SK-N-SH treated with all-trans-retinoic acid at 6 μM for 48 hours (cell line): ENCODE results near the gene NOXO1.

Experiments
- ATAC-seq: fragments of 200-7000 bp; cut with Tn5 transposase; 3 replicates; pipeline ENCODE4 v1.9.1; 2020; ENCODE audit warnings: mild to moderate bottlenecking, moderate library complexity
- BACH2 ChIP-seq: fragments of 250-450 bp; sonication (Bioruptor Pico); IDR thresholded peaks from 2 replicates; pipeline ENCODE4 v1.9.0; 2021; ENCODE audit warnings: mild to moderate bottlenecking, borderline replicate concordance
- CSDC2 ChIP-seq: fragments of 250-450 bp; sonication (Bioruptor Pico); IDR thresholded peaks from 2 replicates; pipeline ENCODE4 v1.5.0; 2020; ENCODE audit warnings: mild to moderate bottlenecking, moderate library complexity
- CSRNP3 ChIP-seq: fragments of 250-450 bp; sonication (Bioruptor Pico); IDR thresholded peaks from 2 replicates; pipeline ENCODE4 v1.5.1; 2021; ENCODE audit warnings: mild to moderate bottlenecking, moderate library complexity
- ESRRG ChIP-seq: fragments of 250-450 bp; sonication (Bioruptor Pico); IDR thresholded peaks from 2 replicates; pipeline ENCODE4 v1.6.1; 2021; ENCODE audit warnings: mild to moderate bottlenecking
- GLIS3 ChIP-seq: fragments of 250-450 bp; sonication (Bioruptor Pico); IDR thresholded peaks from 2 replicates; pipeline ENCODE4 v1.5.0; 2020; ENCODE audit warnings: mild to moderate bottlenecking, moderate library complexity
- ISL1 ChIP-seq: fragments of 250-450 bp; sonication (Bioruptor Pico); IDR thresholded peaks from 2 replicates; pipeline ENCODE4 v2.1.2; 2022; ENCODE audit warnings: mild to moderate bottlenecking, moderate library complexity
- OSR1 ChIP-seq: fragments of 250-450 bp; sonication (Bioruptor Pico); IDR thresholded peaks from 2 replicates; pipeline ENCODE4 v1.8.0; 2022; ENCODE audit warnings: moderate library complexity, mild to moderate bottlenecking, inconsistent platforms
- PATZ1 ChIP-seq: fragments of 250-450 bp; sonication (Bioruptor Pico); IDR thresholded peaks from 2 replicates; pipeline ENCODE4 v1.8.0; 2020; ENCODE audit warnings: mild to moderate bottlenecking, moderate library complexity, borderline replicate concordance
- POU6F1 ChIP-seq: fragments of 250-450 bp; sonication (Bioruptor Pico); IDR thresholded peaks from 2 replicates; pipeline ENCODE4 v1.8.0; 2021; ENCODE audit warnings: low read depth, mild to moderate bottlenecking, moderate library complexity, borderline replicate concordance
- RARB ChIP-seq: fragments of 250-450 bp; sonication (Bioruptor Pico); IDR thresholded peaks from 2 replicates; pipeline ENCODE4 v1.8.0; 2021; ENCODE audit warnings: mild to moderate bottlenecking, moderate library complexity
- SNAI2 ChIP-seq: fragments of 250-450 bp; sonication (Bioruptor Pico); IDR thresholded peaks from 2 replicates; pipeline ENCODE4 v1.5.0; 2020; ENCODE audit warnings: mild to moderate bottlenecking, moderate library complexity
- TCF4 ChIP-seq: fragments of 250-450 bp; sonication (Bioruptor Pico); IDR thresholded peaks from 2 replicates; pipeline ENCODE4 v1.8.0; 2021; ENCODE audit warnings: mild to moderate bottlenecking, moderate library complexity, borderline replicate concordance
- TOX ChIP-seq: fragments of 250-450 bp; sonication (Bioruptor Pico); IDR thresholded peaks from 2 replicates; pipeline ENCODE4 v1.8.0; 2021; ENCODE audit warnings: mild to moderate bottlenecking, moderate library complexity, borderline replicate concordance
- ZC3H10 ChIP-seq: fragments of 250-450 bp; sonication (Bioruptor Pico); IDR thresholded peaks from 2 replicates; pipeline ENCODE4 v1.5.1; 2021; ENCODE audit warnings: mild to moderate bottlenecking, moderate library complexity
- ZFP3 ChIP-seq: fragments of 250-450 bp; sonication (Bioruptor Pico); IDR thresholded peaks from 2 replicates; pipeline ENCODE4 v1.5.0; 2020; ENCODE audit warnings: mild to moderate bottlenecking, moderate library complexity
- ZFP30 ChIP-seq: fragments of 450-650 bp; formaldehyde crosslinking; IDR thresholded peaks from 2 replicates; pipeline ENCODE4 v1.5.0; 2022; ENCODE audit warnings: mild to moderate bottlenecking, moderate library complexity
- ZNF565 ChIP-seq: fragments of 450-650 bp; formaldehyde crosslinking; conservative IDR thresholded peaks from 2 replicates; pipeline ENCODE4 v1.5.0; 2020; ENCODE audit warnings: low read depth, mild to moderate bottlenecking, moderate library complexity
- ZNF70 ChIP-seq: fragments of 450-650 bp; formaldehyde crosslinking; IDR thresholded peaks from 2 replicates; pipeline ENCODE4 v1.5.0; 2020; ENCODE audit warnings: mild to moderate bottlenecking, moderate library complexity
- ZNF8 ChIP-seq: fragments of 450-650 bp; formaldehyde crosslinking; IDR thresholded peaks from 2 replicates; pipeline ENCODE4 v1.5.0; 2020; ENCODE audit warnings: mild to moderate bottlenecking, moderate library complexity
- TF ChIP-seq, protein P1 (sequence below): fragments of 250-450 bp; sonication (Bioruptor Pico); IDR thresholded peaks from 2 replicates; pipeline ENCODE4 v1.5.0; 2020; ENCODE audit warnings: mild to moderate bottlenecking, moderate library complexity
- TF ChIP-seq, protein P2 (sequence below): fragments of 250-450 bp; sonication (Bioruptor Pico); IDR thresholded peaks from 2 replicates; pipeline ENCODE4 v1.5.1; 2020; ENCODE audit warnings: low read depth, mild to moderate bottlenecking, moderate library complexity

NOXO1 gene

GRCh38 chr16:1999866-2000514 is 18.7 kb upstream of the NOXO1 start:
- TF ChIP-seq ZFP3 (CRISPR knock-in tag): no peak
- no peak for TF ChIP-seq ZNF70
- no peak for TF ChIP-seq RARB (CRISPR knock-in tag)
- no peak for TF ChIP-seq POU6F1 (CRISPR knock-in tag)
- no peak for TF ChIP-seq GLIS3 (CRISPR knock-in tag)
- TF ChIP-seq PATZ1: no peak
- no peak for TF ChIP-seq TCF4 (CRISPR knock-in tag)
- TF ChIP-seq, protein P1, sequence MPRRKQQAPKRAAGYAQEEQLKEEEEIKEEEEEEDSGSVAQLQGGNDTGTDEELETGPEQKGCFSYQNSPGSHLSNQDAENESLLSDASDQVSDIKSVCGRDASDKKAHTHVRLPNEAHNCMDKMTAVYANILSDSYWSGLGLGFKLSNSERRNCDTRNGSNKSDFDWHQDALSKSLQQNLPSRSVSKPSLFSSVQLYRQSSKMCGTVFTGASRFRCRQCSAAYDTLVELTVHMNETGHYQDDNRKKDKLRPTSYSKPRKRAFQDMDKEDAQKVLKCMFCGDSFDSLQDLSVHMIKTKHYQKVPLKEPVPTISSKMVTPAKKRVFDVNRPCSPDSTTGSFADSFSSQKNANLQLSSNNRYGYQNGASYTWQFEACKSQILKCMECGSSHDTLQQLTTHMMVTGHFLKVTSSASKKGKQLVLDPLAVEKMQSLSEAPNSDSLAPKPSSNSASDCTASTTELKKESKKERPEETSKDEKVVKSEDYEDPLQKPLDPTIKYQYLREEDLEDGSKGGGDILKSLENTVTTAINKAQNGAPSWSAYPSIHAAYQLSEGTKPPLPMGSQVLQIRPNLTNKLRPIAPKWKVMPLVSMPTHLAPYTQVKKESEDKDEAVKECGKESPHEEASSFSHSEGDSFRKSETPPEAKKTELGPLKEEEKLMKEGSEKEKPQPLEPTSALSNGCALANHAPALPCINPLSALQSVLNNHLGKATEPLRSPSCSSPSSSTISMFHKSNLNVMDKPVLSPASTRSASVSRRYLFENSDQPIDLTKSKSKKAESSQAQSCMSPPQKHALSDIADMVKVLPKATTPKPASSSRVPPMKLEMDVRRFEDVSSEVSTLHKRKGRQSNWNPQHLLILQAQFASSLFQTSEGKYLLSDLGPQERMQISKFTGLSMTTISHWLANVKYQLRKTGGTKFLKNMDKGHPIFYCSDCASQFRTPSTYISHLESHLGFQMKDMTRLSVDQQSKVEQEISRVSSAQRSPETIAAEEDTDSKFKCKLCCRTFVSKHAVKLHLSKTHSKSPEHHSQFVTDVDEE (CRISPR knock-in tag): no peak
- TF ChIP-seq ZFP30 (CRISPR knock-in tag): no peak
- no peak for TF ChIP-seq OSR1
- TF ChIP-seq ZC3H10 (CRISPR knock-in tag): no peak
- TF ChIP-seq, protein P2, sequence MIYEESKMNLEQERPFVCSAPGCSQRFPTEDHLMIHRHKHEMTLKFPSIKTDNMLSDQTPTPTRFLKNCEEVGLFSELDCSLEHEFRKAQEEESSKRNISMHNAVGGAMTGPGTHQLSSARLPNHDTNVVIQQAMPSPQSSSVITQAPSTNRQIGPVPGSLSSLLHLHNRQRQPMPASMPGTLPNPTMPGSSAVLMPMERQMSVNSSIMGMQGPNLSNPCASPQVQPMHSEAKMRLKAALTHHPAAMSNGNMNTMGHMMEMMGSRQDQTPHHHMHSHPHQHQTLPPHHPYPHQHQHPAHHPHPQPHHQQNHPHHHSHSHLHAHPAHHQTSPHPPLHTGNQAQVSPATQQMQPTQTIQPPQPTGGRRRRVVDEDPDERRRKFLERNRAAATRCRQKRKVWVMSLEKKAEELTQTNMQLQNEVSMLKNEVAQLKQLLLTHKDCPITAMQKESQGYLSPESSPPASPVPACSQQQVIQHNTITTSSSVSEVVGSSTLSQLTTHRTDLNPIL: no peak
- TF ChIP-seq SNAI2: no peak
- no peak for TF ChIP-seq ISL1 (CRISPR knock-in tag)
- TF ChIP-seq ZNF8 (CRISPR knock-in tag): no peak
- TF ChIP-seq CSDC2: no peak
- TF ChIP-seq ESRRG (CRISPR knock-in tag): no peak
- no peak for TF ChIP-seq CSRNP3 (CRISPR knock-in tag)
- TF ChIP-seq, all 23 proteins: peak for 0
- no peak for ATAC-seq

GRCh38 chr16:1998852-1999801 is 17.9 kb upstream of the NOXO1 start:
- ATAC-seq: no peak
- TF ChIP-seq PATZ1 (no peak), GLIS3 (CRISPR knock-in tag) (no peak), TOX (CRISPR knock-in tag) (no peak), TCF4 (CRISPR knock-in tag) (no peak), ISL1 (CRISPR knock-in tag) (no peak), RARB (CRISPR knock-in tag) (no peak), ZFP30 (CRISPR knock-in tag) (no peak), CSRNP3 (CRISPR knock-in tag) (no peak), ZNF565 (CRISPR knock-in tag) (no peak), CSDC2 (no peak), SNAI2 (no peak), ZNF8 (CRISPR knock-in tag) (no peak), BACH2 (CRISPR knock-in tag) (no peak), ZC3H10 (CRISPR knock-in tag) (no peak)
- TF ChIP-seq, protein P1 (CRISPR knock-in tag): no peak
